ENCODE results near the gene ITGA8.

DNA sequence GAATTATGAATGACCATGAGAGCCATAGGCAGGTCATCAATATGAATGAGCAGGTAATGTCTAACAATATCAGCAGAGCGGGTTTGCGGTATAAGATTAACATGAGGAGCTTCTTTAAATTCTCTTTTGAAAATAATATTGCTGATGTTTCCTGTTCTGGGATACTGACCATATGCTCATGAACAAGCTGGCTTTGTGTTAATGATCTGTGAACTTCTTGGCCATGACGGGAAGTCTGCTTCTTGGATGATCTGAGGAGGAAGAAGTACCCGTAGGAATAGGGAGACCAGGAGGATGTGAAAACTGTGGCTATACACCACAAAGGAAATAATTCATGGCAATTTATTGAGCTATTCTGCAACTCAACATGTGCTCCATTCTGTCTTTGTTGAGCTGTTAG, 38.6 kb downstream of the ITGA8 start:
- TF ChIP-seq, protein P1, sequence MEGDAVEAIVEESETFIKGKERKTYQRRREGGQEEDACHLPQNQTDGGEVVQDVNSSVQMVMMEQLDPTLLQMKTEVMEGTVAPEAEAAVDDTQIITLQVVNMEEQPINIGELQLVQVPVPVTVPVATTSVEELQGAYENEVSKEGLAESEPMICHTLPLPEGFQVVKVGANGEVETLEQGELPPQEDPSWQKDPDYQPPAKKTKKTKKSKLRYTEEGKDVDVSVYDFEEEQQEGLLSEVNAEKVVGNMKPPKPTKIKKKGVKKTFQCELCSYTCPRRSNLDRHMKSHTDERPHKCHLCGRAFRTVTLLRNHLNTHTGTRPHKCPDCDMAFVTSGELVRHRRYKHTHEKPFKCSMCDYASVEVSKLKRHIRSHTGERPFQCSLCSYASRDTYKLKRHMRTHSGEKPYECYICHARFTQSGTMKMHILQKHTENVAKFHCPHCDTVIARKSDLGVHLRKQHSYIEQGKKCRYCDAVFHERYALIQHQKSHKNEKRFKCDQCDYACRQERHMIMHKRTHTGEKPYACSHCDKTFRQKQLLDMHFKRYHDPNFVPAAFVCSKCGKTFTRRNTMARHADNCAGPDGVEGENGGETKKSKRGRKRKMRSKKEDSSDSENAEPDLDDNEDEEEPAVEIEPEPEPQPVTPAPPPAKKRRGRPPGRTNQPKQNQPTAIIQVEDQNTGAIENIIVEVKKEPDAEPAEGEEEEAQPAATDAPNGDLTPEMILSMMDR (IDR thresholded peaks at IDR 0.05), result no peak
- TF ChIP-seq POLR2AphosphoS5 (IDR thresholded peaks at IDR 0.05) (no peak), EP300 (IDR thresholded peaks at IDR 0.05) (no peak), POLR2A (IDR thresholded peaks at IDR 0.05) (no peak)
